Measurements from ENCODE around the gene KRT86.

Gene KRT86

GRCh38 chr12:52351196-52352059, 77.0 kb downstream of the KRT86 start:
- Histone ChIP-seq H3K27me3 (ENCODE audit: low read length) (no peaks in the 10 kb centered on the region), H3K9me2 (replicated peaks; ENCODE audit: insufficient read depth, low read length) (no peaks in the 10 kb centered on the region), H3K9me3 (ENCODE audit: insufficient read depth, low read length) (no peaks in the 10 kb centered on the region), H3K9ac (ENCODE audit: low read length) (no peak overlapping the region), H2AFZ (ENCODE audit: low read depth, low read length, severe bottlenecking) (no peak overlapping the region), H4K20me1 (ENCODE audit: low read depth, low read length) (no peaks in the 10 kb centered on the region), H3K79me2 (ENCODE audit: insufficient read depth, low read length) (no peaks in the 10 kb centered on the region), H3F3A (ENCODE audit: insufficient read depth) (no peaks in the 10 kb centered on the region), H3K4me3 (ENCODE audit: insufficient read depth, low read length, poor library complexity, severe bottlenecking) (no peak overlapping the region), H3K4me2 (ENCODE audit: low read depth, low read length, poor library complexity, severe bottlenecking) (no peak overlapping the region), H3K36me3 (ENCODE audit: low read length) (no peaks in the 10 kb centered on the region), H3K27ac (ENCODE audit: low read depth, low read length) (no peak overlapping the region)
- TF ChIP-seq CTCF (IDR thresholded peaks at IDR 0.05; ENCODE audit: insufficient read depth, low read length, poor library complexity, severe bottlenecking) (no peak), EZH2phosphoT487 (conservative IDR thresholded peaks at IDR 0.05; ENCODE audit: low read length) (no peak)

GRCh38 chr12:52352951-52353350, 78.5 kb downstream of the KRT86 start:
- Histone ChIP-seq H3K9ac (ENCODE audit: low read length) (no peak overlapping the region), H3K79me2 (ENCODE audit: insufficient read depth, low read length) (no peaks in the 10 kb centered on the region), H3F3A (ENCODE audit: insufficient read depth) (no peaks in the 10 kb centered on the region), H3K27ac (ENCODE audit: low read depth, low read length) (no peak overlapping the region), H3K9me3 (ENCODE audit: insufficient read depth, low read length) (no peaks in the 10 kb centered on the region), H4K20me1 (ENCODE audit: low read depth, low read length) (no peaks in the 10 kb centered on the region), H2AFZ (ENCODE audit: low read depth, low read length, severe bottlenecking) (no peak overlapping the region), H3K27me3 (ENCODE audit: low read length) (no peaks in the 10 kb centered on the region), H3K4me3 (ENCODE audit: insufficient read depth, low read length, poor library complexity, severe bottlenecking) (no peak overlapping the region), H3K9me2 (replicated peaks; ENCODE audit: insufficient read depth, low read length) (no peaks in the 10 kb centered on the region), H3K4me2 (ENCODE audit: low read depth, low read length, poor library complexity, severe bottlenecking) (no peak overlapping the region), H3K36me3 (ENCODE audit: low read length) (no peaks in the 10 kb centered on the region)
- no peak for TF ChIP-seq EZH2phosphoT487 (conservative IDR thresholded peaks at IDR 0.05; ENCODE audit: low read length)

GRCh38 chr12:52353766-52354165, 79.3 kb downstream of the KRT86 start:
- no peaks in the 10 kb centered on the region for H3K79me2 ChIP-seq (ENCODE audit: insufficient read depth, low read length)
- no peak overlapping the region for H2AFZ ChIP-seq (ENCODE audit: low read depth, low read length, severe bottlenecking)
- H4K20me1 ChIP-seq (ENCODE audit: low read depth, low read length) = no peaks in the 10 kb centered on the region
- H3K4me2 ChIP-seq (ENCODE audit: low read depth, low read length, poor library complexity, severe bottlenecking) = no peak overlapping the region
- H3K36me3 ChIP-seq (ENCODE audit: low read length) = no peaks in the 10 kb centered on the region
- H3K27me3 ChIP-seq (ENCODE audit: low read length) = no peaks in the 10 kb centered on the region
- H3K9me3 ChIP-seq (ENCODE audit: insufficient read depth, low read length) = no peaks in the 10 kb centered on the region
- no peaks in the 10 kb centered on the region for H3F3A ChIP-seq (ENCODE audit: insufficient read depth)
- no peak overlapping the region for H3K4me3 ChIP-seq (ENCODE audit: insufficient read depth, low read length, poor library complexity, severe bottlenecking)
- no peaks in the 10 kb centered on the region for H3K9me2 ChIP-seq (replicated peaks; ENCODE audit: insufficient read depth, low read length)
- H3K9ac ChIP-seq (ENCODE audit: low read length) = no peak overlapping the region
- H3K27ac ChIP-seq (ENCODE audit: low read depth, low read length) = no peak overlapping the region
- TF ChIP-seq EZH2phosphoT487 (conservative IDR thresholded peaks at IDR 0.05; ENCODE audit: low read length) (no peak), CTCF (IDR thresholded peaks at IDR 0.05; ENCODE audit: insufficient read depth, low read length, poor library complexity, severe bottlenecking) (no peak)

GRCh38 chr12:52354200-52354599, 79.8 kb downstream of the KRT86 start:
- no peak overlapping the region for H3K4me3 ChIP-seq (ENCODE audit: insufficient read depth, low read length, poor library complexity, severe bottlenecking)
- H4K20me1 ChIP-seq (ENCODE audit: low read depth, low read length) = no peaks in the 10 kb centered on the region
- H3K9me3 ChIP-seq (ENCODE audit: insufficient read depth, low read length) = no peaks in the 10 kb centered on the region
- no peaks in the 10 kb centered on the region for H3K27me3 ChIP-seq (ENCODE audit: low read length)
- H3K36me3 ChIP-seq (ENCODE audit: low read length) = no peaks in the 10 kb centered on the region
- H3K79me2 ChIP-seq (ENCODE audit: insufficient read depth, low read length) = no peaks in the 10 kb centered on the region
- H3F3A ChIP-seq (ENCODE audit: insufficient read depth) = no peaks in the 10 kb centered on the region
- no peak overlapping the region for H3K4me2 ChIP-seq (ENCODE audit: low read depth, low read length, poor library complexity, severe bottlenecking)
- H3K9ac ChIP-seq (ENCODE audit: low read length) = no peak overlapping the region
- H3K27ac ChIP-seq (ENCODE audit: low read depth, low read length) = no peak overlapping the region
- H3K9me2 ChIP-seq (replicated peaks; ENCODE audit: insufficient read depth, low read length) = no peaks in the 10 kb centered on the region
- no peak overlapping the region for H2AFZ ChIP-seq (ENCODE audit: low read depth, low read length, severe bottlenecking)
- TF ChIP-seq CTCF (IDR thresholded peaks at IDR 0.05; ENCODE audit: insufficient read depth, low read length, poor library complexity, severe bottlenecking) = no peak
- no peak for TF ChIP-seq EZH2phosphoT487 (conservative IDR thresholded peaks at IDR 0.05; ENCODE audit: low read length)

Measured in SU-DHL-6 (cell line).